ENCODE results near the gene SGO2.

Gene SGO2

GRCh38 chr2:200622106-200622505, 96.1 kb downstream of the SGO2 start (continued):
- no peak for TF ChIP-seq TSHZ2 (CRISPR knock-in tag; IDR thresholded peaks at IDR 0.05)

GRCh38 chr2:200624026-200624425, 98.0 kb downstream of the SGO2 start:
- TF ChIP-seq CSDC2 (CRISPR knock-in tag; IDR thresholded peaks at IDR 0.05) (no peak), BACH2 (CRISPR knock-in tag; IDR thresholded peaks at IDR 0.05; ENCODE audit: borderline replicate concordance) (no peak)
- no peak for ATAC-seq

DNA sequence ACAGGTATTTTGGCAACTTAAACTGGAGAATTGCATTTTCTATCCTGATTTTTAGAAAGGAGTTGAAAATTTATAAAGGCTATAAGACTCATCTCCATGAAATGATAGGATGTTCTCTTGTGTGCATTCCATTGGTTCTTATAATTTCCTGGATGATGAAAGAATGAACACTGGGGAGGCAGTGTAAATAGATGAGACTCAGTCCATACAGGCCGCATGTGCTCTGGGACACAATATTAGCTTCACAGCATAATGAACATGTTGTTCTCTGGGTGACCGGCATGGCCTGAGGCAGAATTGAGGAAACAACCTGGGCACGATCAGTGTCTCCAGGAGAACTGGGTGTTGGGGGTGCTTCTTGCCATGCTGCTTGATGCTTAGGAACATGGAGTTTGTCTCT, 98.7 kb downstream of the SGO2 start:
- no peak for TF ChIP-seq OSR1 (CRISPR knock-in tag; IDR thresholded peaks at IDR 0.05)
- TF ChIP-seq ZNF565 (CRISPR knock-in tag; conservative IDR thresholded peaks at IDR 0.05; ENCODE audit: low read depth) = no peak
- no peak for TF ChIP-seq BACH2 (CRISPR knock-in tag; IDR thresholded peaks at IDR 0.05; ENCODE audit: borderline replicate concordance)
- TF ChIP-seq, protein P1, sequence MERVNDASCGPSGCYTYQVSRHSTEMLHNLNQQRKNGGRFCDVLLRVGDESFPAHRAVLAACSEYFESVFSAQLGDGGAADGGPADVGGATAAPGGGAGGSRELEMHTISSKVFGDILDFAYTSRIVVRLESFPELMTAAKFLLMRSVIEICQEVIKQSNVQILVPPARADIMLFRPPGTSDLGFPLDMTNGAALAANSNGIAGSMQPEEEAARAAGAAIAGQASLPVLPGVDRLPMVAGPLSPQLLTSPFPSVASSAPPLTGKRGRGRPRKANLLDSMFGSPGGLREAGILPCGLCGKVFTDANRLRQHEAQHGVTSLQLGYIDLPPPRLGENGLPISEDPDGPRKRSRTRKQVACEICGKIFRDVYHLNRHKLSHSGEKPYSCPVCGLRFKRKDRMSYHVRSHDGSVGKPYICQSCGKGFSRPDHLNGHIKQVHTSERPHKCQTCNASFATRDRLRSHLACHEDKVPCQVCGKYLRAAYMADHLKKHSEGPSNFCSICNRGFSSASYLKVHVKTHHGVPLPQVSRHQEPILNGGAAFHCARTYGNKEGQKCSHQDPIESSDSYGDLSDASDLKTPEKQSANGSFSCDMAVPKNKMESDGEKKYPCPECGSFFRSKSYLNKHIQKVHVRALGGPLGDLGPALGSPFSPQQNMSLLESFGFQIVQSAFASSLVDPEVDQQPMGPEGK (CRISPR knock-in tag; IDR thresholded peaks at IDR 0.05; ENCODE audit: borderline replicate concordance) = no peak
- TF ChIP-seq ARNTL (CRISPR knock-in tag; IDR thresholded peaks at IDR 0.05; ENCODE audit: borderline replicate concordance, low read depth) = no peak
- TF ChIP-seq ZC3H10 (CRISPR knock-in tag; IDR thresholded peaks at IDR 0.05) = no peak
- TF ChIP-seq ISL1 (CRISPR knock-in tag; IDR thresholded peaks at IDR 0.05) = no peak
- no peak for TF ChIP-seq SNAI2 (CRISPR knock-in tag; IDR thresholded peaks at IDR 0.05)
- no peak for TF ChIP-seq GLIS3 (CRISPR knock-in tag; IDR thresholded peaks at IDR 0.05)
- no peak for TF ChIP-seq RARB (CRISPR knock-in tag; IDR thresholded peaks at IDR 0.05)
- TF ChIP-seq CSRNP3 (CRISPR knock-in tag; IDR thresholded peaks at IDR 0.05) = no peak
- TF ChIP-seq PPARA (CRISPR knock-in tag; IDR thresholded peaks at IDR 0.05; ENCODE audit: borderline replicate concordance) = no peak
- no peak for TF ChIP-seq CSDC2 (CRISPR knock-in tag; IDR thresholded peaks at IDR 0.05)

DNA sequence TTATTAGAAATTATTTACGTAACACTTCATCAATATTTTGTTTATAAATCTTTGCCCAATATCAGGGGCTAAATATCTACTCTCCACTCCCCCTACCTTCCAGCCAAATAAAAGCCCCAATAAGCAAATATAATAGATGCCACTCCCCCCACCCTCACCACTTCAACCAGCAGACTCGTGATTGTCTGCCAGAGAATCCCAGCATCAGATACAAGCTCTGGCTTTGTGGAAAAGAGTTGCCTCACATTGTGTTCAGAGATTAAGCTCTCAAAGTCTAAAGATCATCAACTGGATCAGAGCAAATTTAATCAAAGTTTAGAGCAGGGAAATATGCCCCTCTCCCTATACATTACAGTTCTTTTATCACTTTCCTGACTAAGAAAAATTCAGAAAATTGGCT, 99.3 kb downstream of the SGO2 start:
- no peak for ATAC-seq
- TF ChIP-seq, protein P2, sequence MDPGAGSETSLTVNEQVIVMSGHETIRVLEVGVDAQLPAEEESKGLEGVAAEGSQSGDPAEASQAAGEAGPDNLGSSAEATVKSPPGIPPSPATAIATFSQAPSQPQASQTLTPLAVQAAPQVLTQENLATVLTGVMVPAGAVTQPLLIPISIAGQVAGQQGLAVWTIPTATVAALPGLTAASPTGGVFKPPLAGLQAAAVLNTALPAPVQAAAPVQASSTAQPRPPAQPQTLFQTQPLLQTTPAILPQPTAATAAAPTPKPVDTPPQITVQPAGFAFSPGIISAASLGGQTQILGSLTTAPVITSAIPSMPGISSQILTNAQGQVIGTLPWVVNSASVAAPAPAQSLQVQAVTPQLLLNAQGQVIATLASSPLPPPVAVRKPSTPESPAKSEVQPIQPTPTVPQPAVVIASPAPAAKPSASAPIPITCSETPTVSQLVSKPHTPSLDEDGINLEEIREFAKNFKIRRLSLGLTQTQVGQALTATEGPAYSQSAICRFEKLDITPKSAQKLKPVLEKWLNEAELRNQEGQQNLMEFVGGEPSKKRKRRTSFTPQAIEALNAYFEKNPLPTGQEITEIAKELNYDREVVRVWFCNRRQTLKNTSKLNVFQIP (CRISPR knock-in tag; IDR thresholded peaks at IDR 0.05; ENCODE audit: borderline replicate concordance, low read depth) = no peak
- no peak for TF ChIP-seq TSHZ2 (CRISPR knock-in tag; IDR thresholded peaks at IDR 0.05)
- TF ChIP-seq ZFP30 (CRISPR knock-in tag; IDR thresholded peaks at IDR 0.05) = no peak
- TF ChIP-seq, protein P1 (CRISPR knock-in tag; IDR thresholded peaks at IDR 0.05; ENCODE audit: borderline replicate concordance) = no peak

More for the DNA sequence above, 98.7 kb downstream of the SGO2 start:
- no peak for ATAC-seq

Measured in SK-N-SH treated with all-trans-retinoic acid at 6 μM for 48 hours (cell line).